PC-3 (cell line): Measurements from ENCODE around the gene ASPM. TPM values are rescaled to one million over a fixed set of nuclear protein-coding genes. Genes with fewer than 3 reads are reported as not detected.

Experiments
- ATAC-seq: fragments of 200-7000 bp; cut with Tn5 transposase; 2 replicates; pipeline ENCODE4 v1.9.1; 2020; ENCODE audit warnings: mild to moderate bottlenecking, moderate library complexity
- BruUV-seq: library from RNA; stranded (reverse); fragments of 400-500 nt; replicated peaks from 2 replicates; lab custom pipeline; 2021; lab: Mats Ljungman, UMichigan
- CTCF ChIA-PET: fragments of 300-600 bp; sonication (Branson Sonifier 250); formaldehyde crosslinking; loops from one replicate; lab custom pipeline; 2022; ENCODE audit warnings: antibody characterized with exemption; lab: Charles Lee
- POLR2A ChIA-PET: fragments of 300-600 bp; sonication (Branson Sonifier 250); formaldehyde crosslinking; loops from one replicate; lab custom pipeline; 2022; ENCODE audit warnings: antibody characterized with exemption; ENCODE audit not compliant: unreplicated experiment; lab: Charles Lee
- DNase-seq: peaks from one replicate; pipeline ENCODE4 v3.0.0-alpha.2; 2015
- H2AFZ ChIP-seq: fragments of 300-600 bp; sonication (generic); 2 replicates; pipeline ENCODE4 v1.6.0; 2016; ENCODE audit warnings: antibody characterized with exemption, low read length
- H3F3A ChIP-seq: fragments of 300-600 bp; sonication (generic); one replicate; pipeline ENCODE4 v1.6.0; 2017; ENCODE audit warnings: antibody characterized with exemption, low read length, control low read depth, mild to moderate bottlenecking; ENCODE audit not compliant: unreplicated experiment
- H3K27ac ChIP-seq: fragments of 300-600 bp; sonication (generic); 2 replicates; pipeline ENCODE4 v1.5.1; 2016; ENCODE audit warnings: mild to moderate bottlenecking, low read length
- H3K27me3 ChIP-seq: fragments of 300-600 bp; sonication (generic); 2 replicates; pipeline ENCODE4 v1.6.1; 2016; ENCODE audit warnings: low read length, mixed read lengths
- H3K36me3 ChIP-seq: fragments of 300-600 bp; sonication (generic); 2 replicates; pipeline ENCODE4 v1.6.1; 2016; ENCODE audit warnings: low read depth, mixed run types, low read length, mixed read lengths
- H3K4me1 ChIP-seq: fragments of 300-600 bp; sonication (generic); 2 replicates; pipeline ENCODE4 v1.5.1; 2016; ENCODE audit warnings: low read length; ENCODE audit not compliant: insufficient read depth
- H3K4me2 ChIP-seq: fragments of 300-600 bp; sonication (generic); 2 replicates; pipeline ENCODE4 v1.6.0; 2016; ENCODE audit warnings: low read length
- H3K4me3 ChIP-seq: fragments of 300-600 bp; sonication (generic); 2 replicates; pipeline ENCODE4 v1.5.1; 2016; ENCODE audit warnings: mild to moderate bottlenecking, low read length, mixed read lengths
- H3K79me2 ChIP-seq: fragments of 300-600 bp; sonication (generic); 2 replicates; pipeline ENCODE4 v1.6.1; 2017; ENCODE audit warnings: low read length, mixed read lengths
- H3K9ac ChIP-seq: fragments of 300-600 bp; sonication (generic); 2 replicates; pipeline ENCODE4 v1.6.0; 2016; ENCODE audit warnings: mild to moderate bottlenecking, low read length
- H3K9me2 ChIP-seq: fragments of 300-600 bp; sonication (generic); replicated peaks from 2 replicates; pipeline ENCODE4 v1.6.1; 2016; ENCODE audit warnings: mixed run types, low read length, mixed read lengths
- H3K9me3 ChIP-seq: fragments of 300-600 bp; sonication (generic); 2 replicates; pipeline ENCODE4 v1.6.1; 2016; ENCODE audit warnings: low read length, mixed read lengths
- H4K20me1 ChIP-seq: fragments of 300-600 bp; sonication (generic); 2 replicates; pipeline ENCODE4 v1.6.1; 2016; ENCODE audit warnings: low read length, mixed read lengths
- EZH2 ChIP-seq: fragments of 300-600 bp; sonication (generic); IDR thresholded peaks from one replicate; pipeline ENCODE4 v1.6.1; 2017; ENCODE audit warnings: antibody characterized with exemption, mild to moderate bottlenecking, low read length; ENCODE audit not compliant: unreplicated experiment
- EZH2phosphoT487 ChIP-seq: fragments of 300-600 bp; sonication (generic); IDR thresholded peaks from 2 replicates; pipeline ENCODE4 v1.6.1; 2018; ENCODE audit warnings: mild to moderate bottlenecking, antibody characterized with exemption, low read length, borderline replicate concordance
- intact Hi-C: fragments of 100-400 bp; cut with micrococcal nuclease; formaldehyde crosslinking; loops from 2 replicates; pipeline ENCODE4 v1.9.0; 2023
- total RNA-seq: library from RNA; depleted of rRNA; stranded (reverse); fragments of >200 nt; gene quantifications from 2 replicates; pipeline ENCODE4 v1.2.3, GENCODE V29; 2014
- TF ChIP-seq, protein P1 (sequence below): fragments of 300-600 bp; sonication (generic); conservative IDR thresholded peaks from 2 replicates; pipeline ENCODE4 v1.5.1; 2017; ENCODE audit warnings: antibody characterized with exemption, low read depth, mild to moderate bottlenecking, low read length

ASPM gene
- total RNA-seq, 1 experiment from 2014 or later: 35.0 TPM

DNA sequence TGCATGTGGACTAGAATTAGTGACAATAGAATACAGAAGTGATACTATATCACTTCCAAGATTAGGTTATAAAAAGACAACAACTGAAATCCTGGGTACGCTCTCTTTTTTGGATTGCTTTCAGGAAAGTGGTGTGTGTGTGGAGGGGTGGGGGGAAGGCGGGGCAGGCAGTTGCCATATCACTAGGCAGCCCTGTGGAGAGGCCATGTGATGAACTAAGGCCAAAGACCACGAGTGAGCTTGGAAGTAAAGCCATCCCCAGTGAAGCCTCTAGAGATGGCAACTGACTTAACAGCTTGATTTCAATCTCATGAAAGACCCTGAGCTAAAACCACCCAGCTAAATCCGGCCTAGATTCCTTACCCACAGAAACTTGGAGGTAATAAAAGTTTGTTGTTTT is 6.2 kb upstream of the ASPM start:
- CTCF ChIA-PET: no interaction called here

DNA sequence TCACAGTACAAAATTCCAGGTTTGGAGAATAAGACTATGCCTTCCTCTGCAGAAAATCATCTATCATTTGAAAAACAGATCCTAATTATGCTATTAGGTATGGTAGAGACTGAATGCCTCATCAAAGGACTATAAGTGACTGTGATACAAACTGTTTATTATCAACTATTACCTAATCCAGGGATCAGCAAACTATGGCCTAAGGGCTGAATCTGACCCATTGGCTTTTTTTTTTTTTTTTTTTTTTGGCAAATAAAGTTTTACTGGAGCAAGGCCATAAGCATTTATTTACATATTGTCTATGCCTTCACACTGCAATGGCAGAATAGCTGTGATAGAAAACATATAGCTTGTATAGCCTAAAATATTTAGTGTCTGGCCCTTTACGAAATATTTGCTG is 4.7 kb upstream of the ASPM start:
- ATAC-seq (no peak), DNase-seq (no peak)
- Histone ChIP-seq H3K79me2 (peaks cover 2% of the 10 kb centered on the region), H2AFZ (no peak overlapping the region), H3K36me3 (no peaks in the 10 kb centered on the region), H3K9me2 (no peaks in the 10 kb centered on the region), H3K4me2 (no peak overlapping the region), H3K4me1 (no peaks in the 10 kb centered on the region), H3K27ac (no peak overlapping the region), H4K20me1 (no peaks in the 10 kb centered on the region), H3F3A (no peaks in the 10 kb centered on the region), H3K27me3 (no peaks in the 10 kb centered on the region), H3K4me3 (no peak overlapping the region), H3K9ac (no peak overlapping the region), H3K9me3 (no peaks in the 10 kb centered on the region)
- intact Hi-C loops: no loop called here
- CTCF ChIA-PET: no interaction called here
- no TSS peak for BruUV-seq
- TF ChIP-seq EZH2 (no peak), EZH2phosphoT487 (no peak)
- TF ChIP-seq, protein P1, sequence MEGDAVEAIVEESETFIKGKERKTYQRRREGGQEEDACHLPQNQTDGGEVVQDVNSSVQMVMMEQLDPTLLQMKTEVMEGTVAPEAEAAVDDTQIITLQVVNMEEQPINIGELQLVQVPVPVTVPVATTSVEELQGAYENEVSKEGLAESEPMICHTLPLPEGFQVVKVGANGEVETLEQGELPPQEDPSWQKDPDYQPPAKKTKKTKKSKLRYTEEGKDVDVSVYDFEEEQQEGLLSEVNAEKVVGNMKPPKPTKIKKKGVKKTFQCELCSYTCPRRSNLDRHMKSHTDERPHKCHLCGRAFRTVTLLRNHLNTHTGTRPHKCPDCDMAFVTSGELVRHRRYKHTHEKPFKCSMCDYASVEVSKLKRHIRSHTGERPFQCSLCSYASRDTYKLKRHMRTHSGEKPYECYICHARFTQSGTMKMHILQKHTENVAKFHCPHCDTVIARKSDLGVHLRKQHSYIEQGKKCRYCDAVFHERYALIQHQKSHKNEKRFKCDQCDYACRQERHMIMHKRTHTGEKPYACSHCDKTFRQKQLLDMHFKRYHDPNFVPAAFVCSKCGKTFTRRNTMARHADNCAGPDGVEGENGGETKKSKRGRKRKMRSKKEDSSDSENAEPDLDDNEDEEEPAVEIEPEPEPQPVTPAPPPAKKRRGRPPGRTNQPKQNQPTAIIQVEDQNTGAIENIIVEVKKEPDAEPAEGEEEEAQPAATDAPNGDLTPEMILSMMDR: no peak
- POLR2A ChIA-PET: no interaction called here

More for the DNA sequence above, 6.2 kb upstream of the ASPM start:
- Histone ChIP-seq H3K4me3 (no peak overlapping the region), H4K20me1 (no peaks in the 10 kb centered on the region), H3K9me3 (no peaks in the 10 kb centered on the region), H3K4me2 (no peak overlapping the region), H2AFZ (no peak overlapping the region), H3K9ac (no peak overlapping the region), H3K9me2 (no peaks in the 10 kb centered on the region), H3K79me2 (no peaks in the 10 kb centered on the region), H3K36me3 (no peaks in the 10 kb centered on the region), H3K4me1 (no peaks in the 10 kb centered on the region), H3F3A (no peaks in the 10 kb centered on the region), H3K27me3 (no peaks in the 10 kb centered on the region), H3K27ac (no peak overlapping the region)
- intact Hi-C loops: no loop called here
- TF ChIP-seq EZH2phosphoT487 (no peak), EZH2 (no peak)
- TF ChIP-seq, protein P1: no peak
- POLR2A ChIA-PET: no interaction called here
- BruUV-seq: no TSS peak
- ATAC-seq (no peak), DNase-seq (no peak)

DNA sequence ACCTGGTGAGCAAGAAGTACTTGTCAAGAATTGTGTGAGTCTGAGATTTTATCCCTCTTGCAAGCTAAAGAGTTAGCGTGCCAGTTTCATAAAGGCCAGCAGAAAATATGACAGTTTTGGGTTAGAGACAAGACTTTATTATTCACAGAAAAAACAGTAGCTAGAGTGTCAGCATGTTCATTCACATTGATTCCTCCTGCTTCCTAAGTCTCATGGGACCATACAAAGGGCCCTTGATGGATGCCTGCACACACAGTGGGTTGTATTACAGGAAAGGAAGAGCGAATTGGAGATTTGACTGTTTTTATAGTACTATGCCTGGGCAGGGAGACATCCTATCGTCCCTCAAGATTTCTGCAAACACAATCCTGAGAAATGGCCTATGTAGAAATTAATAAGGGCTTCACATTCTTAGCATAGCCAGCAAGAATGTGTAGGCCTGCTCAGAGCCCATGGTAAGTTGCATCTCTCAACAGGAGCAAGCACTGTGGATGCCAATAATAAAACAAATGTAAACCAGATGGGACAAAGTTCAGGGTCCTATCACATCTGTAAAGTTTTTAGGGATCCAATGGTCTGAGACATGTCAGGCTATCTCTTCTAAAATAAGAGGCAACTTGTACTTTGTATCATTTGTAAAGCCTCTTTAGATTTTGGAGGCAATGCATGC is 4.0 kb upstream of the ASPM start:
- H3K9ac ChIP-seq: no peak overlapping the region
- no peak overlapping the region for H3K27ac ChIP-seq
- no peaks in the 10 kb centered on the region for H3K27me3 ChIP-seq
- DNase-seq (no peak), ATAC-seq (no peak)
- ChIA-PET CTCF (no interaction called here), POLR2A (no interaction called here)
- no peaks in the 10 kb centered on the region for H3K4me1 ChIP-seq
- no peak for TF ChIP-seq EZH2
- TF ChIP-seq EZH2phosphoT487: no peak
- TF ChIP-seq, protein P1: no peak
- no TSS peak for BruUV-seq
- intact Hi-C loops: no loop called here
- no peaks in the 10 kb centered on the region for H3K9me3 ChIP-seq
- H3K4me2 ChIP-seq: no peak overlapping the region
- H2AFZ ChIP-seq: no peak overlapping the region
- no peaks in the 10 kb centered on the region for H3F3A ChIP-seq
- H3K4me3 ChIP-seq: no peak overlapping the region
- no peaks in the 10 kb centered on the region for H3K36me3 ChIP-seq
- no peaks in the 10 kb centered on the region for H4K20me1 ChIP-seq
- H3K9me2 ChIP-seq: no peaks in the 10 kb centered on the region
- H3K79me2 ChIP-seq: peaks cover 9% of the 10 kb centered on the region
